AG04450 (cell line): Measurements from ENCODE around the gene DYSF. TPM values are rescaled to one million over a fixed set of nuclear protein-coding genes. Genes with fewer than 3 reads are reported as not detected.

Experiments used
- CTCF ChIA-PET: fragments of 300-600, 350-600 bp; formaldehyde crosslinking; extraction: SDS; loops from one replicate; lab custom pipeline; 2022; ENCODE audit warnings: antibody characterized with exemption, inconsistent platforms; lab: Charles Lee
- POLR2A ChIA-PET: fragments of 350-600 bp; formaldehyde crosslinking; extraction: SDS; loops from one replicate; lab custom pipeline; 2021; ENCODE audit warnings: antibody characterized with exemption, inconsistent platforms; lab: Yijun Ruan, JAX
- DNase-seq: peaks from one replicate; pipeline ENCODE4 v3.0.0-alpha.2; 2011; ENCODE audit warnings: low read depth, low spot score
- H3K27ac ChIP-seq: one replicate; pipeline ENCODE4 v1.5.1; 2012; ENCODE audit warnings: low read depth, low read length, control low read depth
- H3K27me3 ChIP-seq: one replicate; pipeline ENCODE4 v1.6.0; 2012; ENCODE audit warnings: low read length; ENCODE audit not compliant: control insufficient read depth, insufficient read depth
- H3K4me3 ChIP-seq: 2 replicates; pipeline ENCODE4 v1.5.1; 2011; ENCODE audit warnings: mild to moderate bottlenecking, low read depth, low read length, control low read depth
- H3K9me3 ChIP-seq: 2 replicates; pipeline ENCODE4 v1.5.1; 2012; ENCODE audit warnings: low read length; ENCODE audit not compliant: control insufficient read depth, insufficient read depth
- polyA plus RNA-seq: library from polyadenylated mRNA; depleted of rRNA; stranded (reverse); fragments of >200 nt; gene quantifications from 2 replicates; pipeline ENCODE4 v1.2.3, GENCODE V29; 2011
- TF ChIP-seq, protein P1 (sequence below): IDR thresholded peaks from 2 replicates; pipeline ENCODE4 v1.5.1; 2011; ENCODE audit warnings: low read depth, low read length, control low read depth, inconsistent platforms

The DYSF gene
- polyA plus RNA-seq, 1 experiment: 0.07 TPM

DNA sequence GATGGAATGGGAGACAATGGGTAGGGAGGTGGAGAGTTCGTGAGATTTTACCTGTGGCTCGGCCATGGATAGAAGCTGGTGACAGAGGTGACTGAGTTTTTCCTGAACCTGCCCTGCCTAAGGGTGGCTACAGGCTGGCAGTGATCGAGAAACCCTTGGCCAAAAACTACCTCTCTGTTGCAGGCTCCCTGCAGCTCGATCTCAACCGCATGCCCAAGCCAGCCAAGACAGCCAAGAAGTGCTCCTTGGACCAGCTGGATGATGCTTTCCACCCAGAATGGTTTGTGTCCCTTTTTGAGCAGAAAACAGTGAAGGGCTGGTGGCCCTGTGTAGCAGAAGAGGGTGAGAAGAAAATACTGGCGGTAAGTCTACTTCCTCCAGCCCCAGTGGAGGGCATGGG, 225.5 kb downstream of the DYSF start:
- H3K27ac ChIP-seq: no peak overlapping the region
- POLR2A ChIA-PET: interaction anchor here (0.8 kb wide), 1 partner anchor 24 kb away, joined by 5 read pairs; no protein-coding TSS in a partner anchor
- H3K27me3 ChIP-seq: peaks cover 9% of the 10 kb centered on the region
- CTCF ChIA-PET: no interaction called here
- TF ChIP-seq, protein P1, sequence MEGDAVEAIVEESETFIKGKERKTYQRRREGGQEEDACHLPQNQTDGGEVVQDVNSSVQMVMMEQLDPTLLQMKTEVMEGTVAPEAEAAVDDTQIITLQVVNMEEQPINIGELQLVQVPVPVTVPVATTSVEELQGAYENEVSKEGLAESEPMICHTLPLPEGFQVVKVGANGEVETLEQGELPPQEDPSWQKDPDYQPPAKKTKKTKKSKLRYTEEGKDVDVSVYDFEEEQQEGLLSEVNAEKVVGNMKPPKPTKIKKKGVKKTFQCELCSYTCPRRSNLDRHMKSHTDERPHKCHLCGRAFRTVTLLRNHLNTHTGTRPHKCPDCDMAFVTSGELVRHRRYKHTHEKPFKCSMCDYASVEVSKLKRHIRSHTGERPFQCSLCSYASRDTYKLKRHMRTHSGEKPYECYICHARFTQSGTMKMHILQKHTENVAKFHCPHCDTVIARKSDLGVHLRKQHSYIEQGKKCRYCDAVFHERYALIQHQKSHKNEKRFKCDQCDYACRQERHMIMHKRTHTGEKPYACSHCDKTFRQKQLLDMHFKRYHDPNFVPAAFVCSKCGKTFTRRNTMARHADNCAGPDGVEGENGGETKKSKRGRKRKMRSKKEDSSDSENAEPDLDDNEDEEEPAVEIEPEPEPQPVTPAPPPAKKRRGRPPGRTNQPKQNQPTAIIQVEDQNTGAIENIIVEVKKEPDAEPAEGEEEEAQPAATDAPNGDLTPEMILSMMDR: no peak
- no peak for DNase-seq
- no peaks in the 10 kb centered on the region; the same call in 1 of the 2 replicates for H3K9me3 ChIP-seq
- no peak overlapping the region for H3K4me3 ChIP-seq

DNA sequence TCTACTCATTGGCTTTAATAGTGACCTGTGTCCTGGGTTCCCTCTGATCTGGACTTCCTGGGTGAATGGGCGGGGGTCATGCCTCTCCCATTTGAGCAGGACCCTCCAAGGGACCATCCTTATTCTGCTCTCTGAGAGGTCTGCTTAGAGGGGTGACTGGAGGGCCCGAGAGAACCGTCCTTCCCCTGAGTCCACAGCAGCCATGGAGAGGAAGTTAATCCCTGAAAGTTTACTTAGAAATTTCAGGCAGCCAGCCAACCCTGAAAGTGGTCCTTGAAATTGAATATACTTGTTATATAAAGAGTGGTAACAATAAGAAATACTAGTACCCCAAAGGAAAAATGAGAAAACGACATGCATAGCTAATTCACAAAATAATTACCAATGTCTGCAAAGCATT, 226.1 kb downstream of the DYSF start:
- H3K27ac ChIP-seq: no peak overlapping the region
- TF ChIP-seq, protein P1: no peak
- H3K27me3 ChIP-seq: peaks cover 9% of the 10 kb centered on the region
- H3K4me3 ChIP-seq: no peak overlapping the region
- ChIA-PET CTCF (no interaction called here), POLR2A (no interaction called here)
- no peak for DNase-seq
- H3K9me3 ChIP-seq: no peaks in the 10 kb centered on the region; the same call in 1 of the 2 replicates

DNA sequence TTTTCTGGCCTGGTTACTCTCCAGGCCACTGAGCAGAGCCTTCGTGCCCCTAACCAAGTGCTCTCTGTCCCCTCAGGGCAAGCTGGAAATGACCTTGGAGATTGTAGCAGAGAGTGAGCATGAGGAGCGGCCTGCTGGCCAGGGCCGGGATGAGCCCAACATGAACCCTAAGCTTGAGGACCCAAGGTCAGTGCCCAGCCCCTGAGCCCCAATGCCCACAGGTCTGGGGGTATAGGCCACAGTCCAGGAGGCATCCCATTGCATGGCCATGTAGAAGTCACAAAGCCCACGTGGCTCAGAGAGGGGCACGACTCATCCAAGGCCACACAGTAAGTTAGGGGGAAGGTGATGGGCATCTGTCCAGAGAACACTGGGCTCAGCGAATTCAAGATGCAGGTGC, 227.6 kb downstream of the DYSF start:
- Histone ChIP-seq H3K27ac (no peak overlapping the region), H3K4me3 (no peak overlapping the region), H3K27me3 (peaks cover 9% of the 10 kb centered on the region), H3K9me3 (no peaks in the 10 kb centered on the region)
- TF ChIP-seq, protein P1: no peak
- CTCF ChIA-PET: no interaction called here
- POLR2A ChIA-PET: no interaction called here
- DNase-seq: no peak

DNA sequence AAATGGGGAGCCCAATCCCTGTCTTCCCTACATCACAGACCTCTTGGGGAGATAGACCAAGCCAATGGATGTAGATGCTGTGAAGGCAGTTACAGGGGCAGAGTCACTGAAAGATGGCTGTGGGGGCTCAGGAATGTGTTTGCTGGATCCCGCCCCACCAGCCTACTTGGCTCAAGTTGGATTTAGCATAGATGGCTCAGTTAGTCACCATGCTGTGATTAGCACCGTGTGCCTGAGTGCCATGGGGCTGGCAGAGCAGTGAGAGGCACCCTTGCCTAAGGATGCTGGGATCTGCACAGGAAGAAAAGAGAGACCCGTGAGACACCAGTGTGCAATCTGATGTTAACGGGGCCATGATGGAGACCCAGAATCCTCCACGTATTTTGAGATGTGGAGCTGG, 228.3 kb downstream of the DYSF start:
- CTCF ChIA-PET: no interaction called here
- Histone ChIP-seq H3K27me3 (peaks cover 9% of the 10 kb centered on the region), H3K27ac (no peak overlapping the region), H3K4me3 (no peak overlapping the region), H3K9me3 (no peaks in the 10 kb centered on the region)
- DNase-seq: no peak
- POLR2A ChIA-PET: no interaction called here
- TF ChIP-seq, protein P1: no peak

DNA sequence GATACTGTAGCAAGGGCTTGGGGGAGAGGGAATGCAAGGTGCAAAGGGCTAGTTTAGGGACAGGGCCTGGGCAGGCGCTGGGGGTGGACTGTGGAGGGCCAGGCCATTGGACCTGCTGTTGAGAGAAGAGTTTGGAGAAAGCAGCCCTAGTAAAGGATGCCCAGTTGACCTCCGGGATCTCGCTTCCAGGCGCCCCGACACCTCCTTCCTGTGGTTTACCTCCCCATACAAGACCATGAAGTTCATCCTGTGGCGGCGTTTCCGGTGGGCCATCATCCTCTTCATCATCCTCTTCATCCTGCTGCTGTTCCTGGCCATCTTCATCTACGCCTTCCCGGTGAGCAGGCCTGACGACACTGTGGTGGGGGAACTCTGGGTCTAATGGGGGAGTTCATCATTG, 229.0 kb downstream of the DYSF start:
- H3K27me3 ChIP-seq: peaks cover 9% of the 10 kb centered on the region
- POLR2A ChIA-PET: no interaction called here

More for the DNA sequence above, 229.0 kb downstream of the DYSF start:
- no peak for DNase-seq
- CTCF ChIA-PET: no interaction called here
- H3K9me3 ChIP-seq: no peaks in the 10 kb centered on the region
- TF ChIP-seq, protein P1: no peak
- no peak overlapping the region for H3K27ac ChIP-seq
- H3K4me3 ChIP-seq: no peak overlapping the region
